Measurements from ENCODE around the gene ZNF865.

GRCh38 chr19:55603581-55604292, 1.7 kb upstream of the ZNF865 start:
- TF ChIP-seq CTCF (IDR thresholded peaks at IDR 0.05): no peak
- TF ChIP-seq EP300 (IDR thresholded peaks at IDR 0.05): no peak
- no peak for TF ChIP-seq POLR2AphosphoS5 (IDR thresholded peaks at IDR 0.05)
- TF ChIP-seq POLR2A (IDR thresholded peaks at IDR 0.05; ENCODE audit: low read depth): no peak
